H1 (cell line): Measurements from ENCODE around the gene ZNF697. TPM values are rescaled to one million over a fixed set of nuclear protein-coding genes. Genes with fewer than 3 reads are reported as not detected.

Experiments used
- BCL11A ChIP-seq, 2 experiments: IDR thresholded peaks; one replicate each; pipeline ENCODE4 v1.6.1; 2011; ENCODE audit warnings: low read depth in 2 of 2, low read length in 2 of 2, mild to moderate bottlenecking in 2 of 2
- CBX8 ChIP-seq: fragments of 300-800, 300-1000 bp; sonication (generic); IDR thresholded peaks from 2 replicates; pipeline ENCODE4 v1.7.1; 2016; ENCODE audit warnings: low read depth, low read length, borderline replicate concordance
- CEBPB ChIP-seq: IDR thresholded peaks from 2 replicates; pipeline ENCODE4 v1.6.1; 2012; ENCODE audit warnings: low read depth, low read length
- CHD7 ChIP-seq: fragments of 300-600 bp; sonication (generic); IDR thresholded peaks from 2 replicates; pipeline ENCODE4 v1.7.1; 2012; ENCODE audit warnings: low read length, moderate library complexity, mild to moderate bottlenecking, inconsistent platforms; ENCODE audit not compliant: insufficient replicate concordance
- E2F6 ChIP-seq: IDR thresholded peaks from 2 replicates; pipeline ENCODE4 v1.6.1; 2012; ENCODE audit warnings: inconsistent platforms
- GABPA ChIP-seq: IDR thresholded peaks from 2 replicates; pipeline ENCODE4 v1.6.1; 2011; ENCODE audit warnings: mild to moderate bottlenecking, low read length, moderate library complexity, borderline replicate concordance; ENCODE audit not compliant: insufficient read depth
- NRF1 ChIP-seq: IDR thresholded peaks from 2 replicates; pipeline ENCODE4 v1.6.1; 2011; ENCODE audit warnings: mild to moderate bottlenecking, low read depth, low read length, improper control_type of control experiment
- POU5F1 ChIP-seq: IDR thresholded peaks from 2 replicates; pipeline ENCODE4 v1.6.1; 2011; ENCODE audit warnings: low read depth, mild to moderate bottlenecking, low read length, moderate library complexity
- RXRA ChIP-seq: IDR thresholded peaks from 2 replicates; pipeline ENCODE4 v1.6.1; 2011; ENCODE audit warnings: low read depth, mild to moderate bottlenecking, low read length, moderate library complexity; ENCODE audit not compliant: insufficient read depth
- SAP30 ChIP-seq: fragments of 300-600 bp; sonication (generic); IDR thresholded peaks from 2 replicates; pipeline ENCODE4 v1.7.1; 2012; ENCODE audit warnings: low read length, moderate library complexity, mild to moderate bottlenecking, inconsistent platforms; ENCODE audit not compliant: insufficient read depth, insufficient replicate concordance
- SUZ12 ChIP-seq: fragments of 200-600 bp; sonication (generic); IDR thresholded peaks from 2 replicates; pipeline ENCODE4 v1.6.1; 2012; ENCODE audit warnings: mild to moderate bottlenecking, inconsistent platforms, low read length, moderate library complexity, mixed read lengths
- polyA plus RNA-seq, 7 experiments: library from polyadenylated mRNA; depleted of rRNA in 3 of 7; stranded (reverse) in 5 of 7; unstranded in 2 of 7; fragments of >200 nt in 5 of 7; fragments of 200-250 nt in 2 of 7; gene quantifications; 1 replicate in 5 of 7; 2 replicates in 1 of 7; 4 replicates in 1 of 7; pipeline versions ENCODE4 v1.2.1 to v1.2.3, GENCODE V29; 2011 to 2013; ENCODE audit warnings: missing spikeins in 2 of 7, mixed read lengths in 2 of 7
- total RNA-seq: library from RNA; stranded (reverse); fragmentation: NEBNext Ultra II Directional; extraction: Animal tissue kit (Norgen Biotek cat#: 25700); gene quantifications from 2 replicates; pipeline ENCODE4 v1.2.1, GENCODE V29; 2021

The ZNF697 gene
- total and polyA plus RNA-seq, 2 of the 8 experiments (the other 6 are each of a cell fraction or from before 2014, with no cell fraction given) = 5.6 to 18.3 TPM

- TF ChIP-seq CHD7 = no peak
- TF ChIP-seq POU5F1 = no peak
- TF ChIP-seq CEBPB = no peak
- TF ChIP-seq SAP30 = no peak
- TF ChIP-seq CBX8 = no peak
- no peak for TF ChIP-seq NRF1
- no peak for TF ChIP-seq RXRA
- no peak for TF ChIP-seq SUZ12
- TF ChIP-seq BCL11A (IDR thresholded peaks at IDR 0.05; ENCODE audit: low read depth in 2 of 2, low read length in 2 of 2) = no peak
- TF ChIP-seq GABPA = no peak
- TF ChIP-seq E2F6 = no peak
Observed at GRCh38 chr1:119600561-119600960, 47.5 kb downstream of the ZNF697 start (continued).
